GM10266 (cell line): ENCODE results near the gene CTDSP2.
"Not testable (repeated sequence)": the region's sequence is repeated elsewhere in the genome, so short reads cannot be mapped to it uniquely, and the experiment has no call there.

Source experiments
- DNase-seq: peaks from one replicate; pipeline ENCODE4 v3.0.0; 2012; ENCODE audit errors: extremely low spot score
- CTCF ChIP-seq: IDR thresholded peaks from 2 replicates; pipeline ENCODE4 v1.5.1; 2012; ENCODE audit warnings: mild to moderate bottlenecking, low read depth; ENCODE audit not compliant: control insufficient read depth, insufficient read depth; ENCODE audit errors: missing control alignments

CTDSP2 gene

GRCh38 chr12:57854965-57855364 lies 8.4 kb upstream of the CTDSP2 start:
- DNase-seq: no peak
- no peak for TF ChIP-seq CTCF

- no peak for DNase-seq
- TF ChIP-seq CTCF: no peak
Observed at GRCh38 chr12:57853864-57854556, 7.5 kb upstream of the CTDSP2 start.

- no peak for DNase-seq
- TF ChIP-seq CTCF: no peak
Observed at GRCh38 chr12:57852620-57853500, 6.3 kb upstream of the CTDSP2 start.

GRCh38 chr12:57852200-57852599 lies 5.7 kb upstream of the CTDSP2 start:
- DNase-seq: no peak
- no peak for TF ChIP-seq CTCF

- TF ChIP-seq CTCF: no peak
- DNase-seq: no peak
Observed at GRCh38 chr12:57851552-57851951, 5.0 kb upstream of the CTDSP2 start.

GRCh38 chr12:57850854-57851430 lies 4.4 kb upstream of the CTDSP2 start:
- TF ChIP-seq CTCF: no peak
- no peak for DNase-seq

- DNase-seq: not testable (repeated sequence)
Observed at GRCh38 chr12:57849447-57849846, 2.9 kb upstream of the CTDSP2 start.
